Activated CD8-positive, alpha-beta T cell treated with anti-CD3 and anti-CD28 coated beads for 36 hours (primary cell): ENCODE results near the gene PTER. TPM values are rescaled to one million over a fixed set of nuclear protein-coding genes. Genes with fewer than 3 reads are reported as not detected.

Experiments
- ATAC-seq: fragments of 200-7000 bp; cut with Tn5 transposase; one replicate; pipeline ENCODE4 v1.10.0; 2021; ENCODE audit warnings: mild to moderate bottlenecking, moderate library complexity
- CTCF ChIA-PET: fragments of 350-600 bp; sonication (Branson Sonifier 250); formaldehyde crosslinking; loops from one replicate; lab custom pipeline; 2021; ENCODE audit warnings: antibody characterized with exemption; lab: Charles Lee
- POLR2A ChIA-PET: fragments of 350-600 bp; sonication (Branson Sonifier 250); formaldehyde crosslinking; loops from one replicate; lab custom pipeline; 2021; ENCODE audit warnings: antibody characterized with exemption; lab: Charles Lee
- DNase-seq: peaks from one replicate; pipeline ENCODE4 v3.0.0-alpha.2; 2020
- H3K27ac Mint-ChIP-seq: one replicate; pipeline ENCODE4 v1.8.0; 2021; ENCODE audit warnings: mild to moderate bottlenecking, mixed read lengths
- H3K27me3 Mint-ChIP-seq: one replicate; pipeline ENCODE4 v1.8.0; 2021; ENCODE audit warnings: mixed read lengths
- H3K36me3 Mint-ChIP-seq: one replicate; pipeline ENCODE4 v1.8.0; 2021; ENCODE audit warnings: low read depth, mixed read lengths
- H3K4me1 Mint-ChIP-seq: one replicate; pipeline ENCODE4 v1.8.0; 2021; ENCODE audit warnings: low read depth, mixed read lengths
- H3K4me3 Mint-ChIP-seq: one replicate; pipeline ENCODE4 v1.8.0; 2021; ENCODE audit warnings: mild to moderate bottlenecking, moderate library complexity, mixed read lengths
- H3K9me3 Mint-ChIP-seq: one replicate; pipeline ENCODE4 v1.8.0; 2021; ENCODE audit warnings: mixed read lengths
- intact Hi-C: fragments of 100-400 bp; cut with micrococcal nuclease; formaldehyde crosslinking; loops from one replicate; pipeline ENCODE4 v1.10.0; 2022
- total RNA-seq, 2 experiments: library from RNA; stranded (reverse); gene quantifications; one replicate each; pipeline ENCODE4 v1.2.3, GENCODE V29; 2021
- TF ChIP-seq, protein P1 (sequence below): fragments of 200-600 bp; IDR thresholded peaks from one replicate; pipeline ENCODE4 v1.8.0; 2022; ENCODE audit warnings: antibody characterized with exemption, mild to moderate bottlenecking

Gene PTER
- total RNA-seq, 2 experiments from 2014 or later, result 22.1 to 23.3 TPM

DNA sequence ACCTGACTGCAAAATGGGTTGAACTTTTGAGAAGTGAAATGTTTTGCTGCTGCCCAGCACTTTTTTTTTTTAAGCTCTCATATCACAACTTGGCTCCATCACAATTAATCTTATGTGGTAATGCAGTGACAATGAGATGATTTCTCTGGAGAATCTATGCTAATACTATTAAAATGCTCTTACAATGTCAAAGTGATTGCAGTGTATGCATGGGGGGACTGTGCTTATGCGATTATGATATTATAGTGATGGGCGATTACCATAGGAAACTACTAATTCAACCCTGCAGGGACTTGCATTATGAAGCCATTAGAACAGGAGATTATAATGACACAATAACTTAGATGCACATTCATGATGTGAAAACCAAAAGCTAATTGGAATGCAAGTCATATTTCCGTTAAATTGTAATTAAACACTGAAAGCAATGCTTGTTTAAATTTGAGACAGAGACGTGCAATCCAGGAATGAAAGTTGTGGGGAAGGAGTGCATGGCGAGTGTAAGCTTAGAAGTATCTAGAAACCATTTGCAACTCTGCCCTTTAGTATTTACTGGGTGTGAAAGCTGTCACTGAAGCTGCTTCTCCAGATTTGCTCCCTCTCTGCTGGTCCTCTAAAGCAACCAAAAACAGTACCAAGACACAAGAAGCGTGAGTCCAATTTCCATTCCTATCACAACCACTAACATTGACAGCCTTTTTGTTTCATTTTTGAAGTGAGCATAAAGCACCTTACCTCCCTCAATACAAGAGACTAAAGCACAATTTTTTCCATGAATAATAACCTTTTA lies 21.6 kb downstream of the PTER start:
- DNase-seq (no peak), ATAC-seq (peak; percentile 20)
- Mint-ChIP-seq H3K27ac (no peak overlapping the region), H3K9me3 (peaks cover 3% of the 10 kb centered on the region), H3K27me3 (no peaks in the 10 kb centered on the region), H3K4me3 (no peak overlapping the region), H3K4me1 (peaks cover 9% of the 10 kb centered on the region), H3K36me3 (peaks cover 34% of the 10 kb centered on the region)
- TF ChIP-seq, protein P1, sequence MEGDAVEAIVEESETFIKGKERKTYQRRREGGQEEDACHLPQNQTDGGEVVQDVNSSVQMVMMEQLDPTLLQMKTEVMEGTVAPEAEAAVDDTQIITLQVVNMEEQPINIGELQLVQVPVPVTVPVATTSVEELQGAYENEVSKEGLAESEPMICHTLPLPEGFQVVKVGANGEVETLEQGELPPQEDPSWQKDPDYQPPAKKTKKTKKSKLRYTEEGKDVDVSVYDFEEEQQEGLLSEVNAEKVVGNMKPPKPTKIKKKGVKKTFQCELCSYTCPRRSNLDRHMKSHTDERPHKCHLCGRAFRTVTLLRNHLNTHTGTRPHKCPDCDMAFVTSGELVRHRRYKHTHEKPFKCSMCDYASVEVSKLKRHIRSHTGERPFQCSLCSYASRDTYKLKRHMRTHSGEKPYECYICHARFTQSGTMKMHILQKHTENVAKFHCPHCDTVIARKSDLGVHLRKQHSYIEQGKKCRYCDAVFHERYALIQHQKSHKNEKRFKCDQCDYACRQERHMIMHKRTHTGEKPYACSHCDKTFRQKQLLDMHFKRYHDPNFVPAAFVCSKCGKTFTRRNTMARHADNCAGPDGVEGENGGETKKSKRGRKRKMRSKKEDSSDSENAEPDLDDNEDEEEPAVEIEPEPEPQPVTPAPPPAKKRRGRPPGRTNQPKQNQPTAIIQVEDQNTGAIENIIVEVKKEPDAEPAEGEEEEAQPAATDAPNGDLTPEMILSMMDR, result no peak
- CTCF ChIA-PET, result interaction anchor here (1.1 kb wide), 1 partner anchor 15 kb away, joined by 3 read pairs; no protein-coding TSS in a partner anchor
- intact Hi-C loops, result no loop called here
- POLR2A ChIA-PET, result no interaction called here

DNA sequence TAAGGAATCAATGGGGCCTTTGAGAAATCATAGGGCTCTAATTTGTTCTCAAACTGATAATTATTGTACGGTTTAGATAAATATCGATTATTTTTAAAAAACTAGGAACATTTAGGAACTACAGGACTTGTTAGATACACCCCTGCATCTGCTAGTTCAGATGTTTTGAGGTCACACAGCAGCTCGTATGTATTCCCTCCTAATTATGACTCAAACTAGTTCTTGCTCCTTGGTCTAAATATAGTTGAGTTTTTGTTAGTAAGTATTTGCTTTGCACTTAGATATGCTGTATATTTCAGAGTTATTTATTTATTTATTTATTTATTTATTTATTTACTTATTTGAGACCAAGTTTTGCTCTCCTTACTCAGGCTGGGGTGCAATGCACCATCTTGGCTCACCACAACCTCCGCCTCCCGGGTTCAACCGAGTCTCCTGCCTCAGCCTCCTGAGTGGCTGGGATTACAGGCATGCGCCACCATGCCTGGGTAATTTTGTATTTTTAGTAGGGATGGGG lies 22.7 kb downstream of the PTER start:
- H3K27ac Mint-ChIP-seq, result no peak overlapping the region
- DNase-seq, result no peak
- no peaks in the 10 kb centered on the region for H3K27me3 Mint-ChIP-seq
- intact Hi-C loops, result no loop called here
- peaks cover 43% of the 10 kb centered on the region for H3K36me3 Mint-ChIP-seq
- CTCF ChIA-PET, result no interaction called here
- peaks cover 10% of the 10 kb centered on the region for H3K4me1 Mint-ChIP-seq
- POLR2A ChIA-PET, result no interaction called here
- no peak for ATAC-seq
- H3K9me3 Mint-ChIP-seq, result peaks cover 6% of the 10 kb centered on the region
- TF ChIP-seq, protein P1, result no peak
- no peak overlapping the region for H3K4me3 Mint-ChIP-seq

DNA sequence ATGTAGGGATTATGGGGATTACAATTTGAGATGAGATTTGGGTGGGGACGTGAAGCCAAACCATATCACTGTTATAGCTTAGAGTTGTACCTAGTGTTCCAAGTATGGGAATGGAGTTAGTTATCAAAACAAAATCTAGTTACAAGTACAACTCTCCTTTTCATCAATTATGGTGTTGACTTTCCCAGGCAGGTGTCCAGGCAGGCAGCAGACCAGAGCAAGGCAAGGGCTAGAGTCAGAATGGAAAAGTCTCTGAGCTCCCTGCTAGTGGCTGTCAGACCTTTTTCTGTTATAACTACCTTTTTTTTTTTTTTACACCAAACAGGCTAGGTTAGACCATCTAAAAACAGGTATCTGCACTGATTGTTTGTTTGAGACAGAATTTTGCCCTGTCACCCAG lies 29.2 kb downstream of the PTER start:
- Mint-ChIP-seq H3K36me3 (peaks cover 54% of the 10 kb centered on the region), H3K9me3 (peaks cover 5% of the 10 kb centered on the region), H3K27me3 (no peaks in the 10 kb centered on the region), H3K27ac (peak overlapping the region; percentile 43), H3K4me3 (no peak overlapping the region), H3K4me1 (peaks cover 39% of the 10 kb centered on the region)
- DNase-seq, result no peak
- TF ChIP-seq, protein P1, result no peak
- intact Hi-C loops, result no loop called here
- ChIA-PET POLR2A (no interaction called here), CTCF (no interaction called here)
- no peak for ATAC-seq

DNA sequence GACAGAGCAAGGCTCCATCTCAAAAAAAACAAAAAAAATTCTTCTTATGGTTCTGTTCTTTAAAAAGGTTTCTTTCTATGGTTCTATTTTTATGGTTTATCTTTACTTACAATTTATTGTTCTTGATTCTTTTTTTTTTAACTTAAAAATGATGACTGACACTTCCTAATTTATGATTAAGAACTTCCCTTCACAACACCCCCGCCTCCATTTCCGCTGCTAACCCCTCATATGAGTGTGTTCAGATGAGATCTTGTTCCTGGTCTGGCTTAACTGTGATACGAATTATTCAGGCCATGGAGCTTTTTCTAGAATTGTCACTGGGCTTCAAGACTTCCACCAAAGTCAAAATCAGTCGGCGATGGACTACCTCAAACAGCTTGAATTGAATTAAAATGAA lies 33.9 kb downstream of the PTER start:
- Mint-ChIP-seq H3K36me3 (peaks cover 31% of the 10 kb centered on the region), H3K27ac (peak overlapping the region; percentile 80), H3K4me1 (peaks cover 29% of the 10 kb centered on the region), H3K27me3 (no peaks in the 10 kb centered on the region), H3K4me3 (no peak overlapping the region), H3K9me3 (no peaks in the 10 kb centered on the region)
- ChIA-PET POLR2A (interaction anchor here (0.6 to 0.7 kb wide), 2 partner anchors 12 to 204 kb away, joined by 3 read pairs; no protein-coding TSS in a partner anchor), CTCF (no interaction called here)
- intact Hi-C loops, result no loop called here
- DNase-seq, result peak; percentile 64
- TF ChIP-seq, protein P1, result no peak
- peak; percentile 45 for ATAC-seq

DNA sequence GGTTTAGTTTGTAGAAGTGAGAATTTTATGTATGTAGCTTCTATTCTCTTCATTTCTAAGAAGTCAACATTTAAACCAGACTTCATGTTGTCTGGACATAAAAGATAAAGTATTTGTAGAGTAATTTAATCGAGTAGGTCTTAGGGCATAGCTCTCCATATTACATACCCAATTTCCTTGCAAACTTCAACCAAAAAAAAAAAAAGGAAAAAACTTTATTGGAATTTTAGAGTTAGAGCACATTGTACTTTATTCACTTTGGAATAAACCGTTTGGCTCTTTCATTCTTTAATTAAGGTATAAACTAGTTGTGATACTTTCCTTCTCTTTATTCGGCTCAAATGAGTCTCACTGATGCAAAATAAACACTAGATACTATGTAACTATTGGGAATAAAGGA lies 36.0 kb downstream of the PTER start:
- TF ChIP-seq, protein P1, result no peak
- POLR2A ChIA-PET, result no interaction called here
- Mint-ChIP-seq H3K27ac (no peak overlapping the region), H3K4me1 (peaks cover 20% of the 10 kb centered on the region), H3K4me3 (no peak overlapping the region), H3K36me3 (peaks cover 26% of the 10 kb centered on the region), H3K27me3 (no peaks in the 10 kb centered on the region), H3K9me3 (no peaks in the 10 kb centered on the region)
- no peak for DNase-seq
- intact Hi-C loops, result no loop called here
- CTCF ChIA-PET, result no interaction called here
- no peak for ATAC-seq
